GM19324 (cell line): Measurements from ENCODE around the gene RANBP9.

Source experiments
- ATAC-seq: cut with Tn5 transposase; IDR thresholded peaks from one replicate; pipeline ENCODE4 v1.9.1; 2021; ENCODE audit warnings: mild to moderate bottlenecking, moderate library complexity; ENCODE audit not compliant: unreplicated experiment, low FRiP score

The RANBP9 gene

DNA sequence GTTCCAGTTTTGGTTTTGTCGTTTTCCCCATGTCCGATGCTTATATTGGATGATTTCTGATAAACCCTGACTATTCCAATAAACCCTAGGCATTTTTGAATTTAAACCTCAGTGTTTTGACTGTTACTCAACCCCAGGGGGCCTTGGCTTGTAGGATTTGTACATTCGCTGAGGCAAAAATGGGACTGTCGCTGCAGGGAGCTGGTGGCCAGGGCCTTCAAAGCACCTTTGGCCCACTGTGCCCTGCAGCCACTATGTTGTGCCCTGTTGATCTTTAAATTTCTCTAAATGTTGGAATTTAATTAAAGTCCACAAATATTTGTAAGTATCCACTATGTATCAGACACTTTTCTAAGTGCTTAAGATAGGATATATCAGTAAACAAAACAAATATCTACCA is 106.0 kb downstream of the RANBP9 start:
- no peak for ATAC-seq

DNA sequence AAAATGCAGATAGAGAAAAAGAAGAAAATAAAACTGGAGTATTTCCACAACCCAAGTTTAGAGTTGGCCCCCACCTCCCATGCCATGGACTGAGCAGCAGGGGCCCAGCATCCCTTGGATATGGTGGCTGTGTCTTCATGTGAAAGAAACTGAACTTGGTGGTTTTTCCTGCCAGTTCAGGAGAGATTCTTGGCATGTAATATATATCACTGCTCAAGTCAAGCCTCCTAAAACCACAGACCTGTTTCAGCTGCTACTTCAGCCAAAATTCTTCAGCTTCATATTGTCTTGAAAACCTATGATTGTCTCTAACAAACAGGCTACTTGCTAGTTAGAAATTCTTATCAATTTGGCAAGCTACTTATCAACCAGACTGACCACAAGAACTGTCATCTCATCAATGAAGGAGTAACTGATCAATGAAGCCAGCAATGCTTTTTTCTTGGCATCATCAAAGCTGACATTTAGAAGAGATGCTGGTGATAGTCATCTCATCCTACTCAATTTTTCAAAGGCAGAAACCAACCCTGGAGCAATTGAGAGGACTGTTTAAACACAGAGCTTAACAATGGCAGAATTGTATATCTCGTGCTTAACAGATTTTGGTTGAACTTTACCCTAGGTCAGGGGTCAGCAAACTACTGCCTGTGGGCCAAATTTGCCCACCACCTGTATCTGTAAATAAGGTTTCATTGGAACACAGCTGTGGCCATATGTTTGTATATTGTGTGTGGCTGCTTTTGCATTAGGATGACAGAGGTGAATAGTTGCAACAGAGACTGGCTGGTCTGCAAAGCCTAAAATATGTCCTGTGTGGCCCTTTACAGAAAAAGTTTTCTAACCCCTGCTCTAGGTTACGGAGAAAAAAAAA is 106.9 kb downstream of the RANBP9 start:
- ATAC-seq = no peak

DNA sequence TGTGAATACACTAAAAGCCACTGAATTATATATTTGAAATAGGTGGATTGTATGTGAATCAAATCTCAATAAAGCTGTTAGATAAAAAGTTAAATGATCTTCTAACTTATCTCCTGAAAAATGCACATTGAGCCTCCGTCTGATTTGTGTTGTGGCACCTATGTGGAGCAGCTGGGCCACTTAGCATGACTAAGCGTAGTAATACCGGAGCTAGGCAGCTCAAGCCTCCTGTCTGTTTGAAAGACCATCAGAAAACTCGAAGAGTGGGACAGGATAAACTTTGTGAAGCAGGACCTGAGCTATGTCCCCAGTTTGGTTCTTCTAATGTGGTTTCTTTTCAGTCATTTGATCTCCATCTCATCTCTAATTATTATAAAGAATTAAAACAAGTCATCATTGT is 107.5 kb downstream of the RANBP9 start:
- ATAC-seq = no peak

DNA sequence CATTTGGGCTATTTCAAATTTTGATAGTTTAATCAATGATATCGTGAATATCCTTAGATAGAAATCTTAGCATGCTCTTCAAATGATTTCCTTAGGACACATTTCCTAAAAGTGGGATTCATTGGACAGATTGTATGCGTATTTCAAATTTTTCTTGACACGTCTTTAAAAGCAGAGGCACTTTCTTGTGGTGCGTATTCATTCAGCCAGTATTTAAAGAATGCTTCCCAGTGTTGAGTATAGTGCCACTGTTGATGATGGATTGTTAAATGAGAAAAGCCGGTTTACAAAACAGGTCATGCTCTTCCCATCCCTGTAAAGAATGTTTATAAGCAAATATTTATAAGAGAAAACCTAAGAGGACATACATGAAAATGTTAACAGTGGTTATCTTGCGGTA is 111.6 kb downstream of the RANBP9 start:
- no peak for ATAC-seq

DNA sequence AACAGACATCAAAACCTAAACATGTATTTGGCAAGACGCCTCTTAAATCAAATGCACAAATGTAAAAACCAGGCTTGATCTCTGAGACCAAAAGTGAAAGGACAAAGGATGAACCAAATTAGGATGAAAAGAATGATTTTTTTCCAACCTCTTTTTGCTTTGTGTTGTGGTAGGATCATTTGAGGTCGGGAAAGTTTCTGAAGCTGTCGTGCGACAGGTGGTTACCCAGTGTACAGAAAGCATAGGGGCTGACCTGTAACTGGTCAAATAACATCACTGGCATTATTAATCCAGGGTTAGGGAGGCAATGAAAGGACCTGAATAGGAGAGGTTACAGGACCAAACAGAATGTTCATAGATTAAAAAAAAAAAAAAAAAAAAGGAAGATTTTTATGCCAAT is 114.6 kb downstream of the RANBP9 start:
- no peak for ATAC-seq

DNA sequence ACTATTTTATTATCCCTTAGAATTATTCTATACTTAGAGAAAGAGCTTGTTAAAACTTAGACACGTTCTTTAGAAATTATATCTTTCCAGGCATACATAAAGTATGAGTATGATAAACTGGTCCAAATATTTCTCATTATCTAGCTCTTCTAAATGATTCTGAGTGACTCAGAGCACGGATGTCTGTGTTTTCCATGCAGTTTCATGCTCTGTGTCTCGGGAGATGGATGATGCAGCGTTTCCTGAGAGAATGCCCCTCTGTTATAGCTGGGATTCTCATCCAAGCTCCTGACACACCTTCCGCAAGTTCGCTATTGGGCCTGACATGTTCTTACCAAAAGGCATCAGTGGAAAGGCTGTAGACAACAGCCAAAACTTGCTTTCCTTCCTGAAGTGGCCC is 117.9 kb downstream of the RANBP9 start:
- ATAC-seq = no peak

DNA sequence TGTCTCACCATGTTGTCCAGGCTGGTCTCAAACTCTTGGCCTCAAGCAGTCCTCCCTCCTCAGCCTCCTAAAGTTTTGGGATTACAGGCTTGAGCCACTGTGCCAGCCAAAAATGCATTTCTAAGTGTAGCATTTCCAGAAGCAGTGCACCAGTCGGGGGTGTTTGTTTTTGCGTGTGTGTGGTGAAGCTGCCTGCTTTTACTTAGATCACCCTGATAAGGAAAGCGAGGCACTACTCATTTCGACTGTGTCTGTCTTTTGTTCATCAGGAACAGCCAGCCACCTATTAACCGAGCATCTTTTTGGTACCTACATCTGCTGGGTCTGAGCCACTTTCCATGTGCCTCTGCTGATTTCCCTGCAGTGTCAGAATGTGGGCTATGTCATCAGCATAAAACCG is 118.5 kb downstream of the RANBP9 start:
- ATAC-seq = no peak

DNA sequence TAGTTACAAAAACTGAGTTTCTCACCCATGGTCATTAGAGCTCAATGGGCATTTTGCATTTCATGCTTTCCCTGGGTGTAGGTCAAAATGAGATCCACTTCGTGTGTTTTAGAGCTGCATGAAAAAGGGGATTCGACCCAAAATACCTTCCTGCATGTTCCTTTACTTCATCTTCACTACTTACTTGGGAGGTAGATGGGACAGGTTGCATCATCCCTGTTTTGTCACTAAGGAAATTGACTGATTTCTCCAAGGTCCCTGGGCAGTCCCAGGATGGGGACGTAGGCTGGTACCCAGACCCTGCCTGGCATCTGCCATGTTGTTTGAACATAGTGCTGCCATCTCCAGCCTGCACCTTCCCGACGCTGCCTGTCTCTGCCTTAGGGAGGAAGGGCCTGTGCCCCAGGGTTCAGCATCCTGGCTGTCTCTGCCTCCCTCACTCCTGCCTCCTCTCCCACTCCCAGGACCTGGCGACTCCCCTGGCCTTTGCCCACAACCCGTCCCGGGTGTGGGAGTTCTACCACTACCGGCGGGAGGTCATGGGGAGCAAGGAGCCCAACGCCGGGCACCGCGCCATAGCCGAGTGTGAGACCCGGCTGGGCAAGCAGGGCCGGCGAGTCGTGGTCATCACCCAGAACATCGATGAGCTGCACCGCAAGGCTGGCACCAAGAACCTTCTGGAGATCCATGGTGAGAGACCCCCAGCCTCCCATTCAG is 120.3 kb downstream of the RANBP9 start:
- no peak for ATAC-seq

DNA sequence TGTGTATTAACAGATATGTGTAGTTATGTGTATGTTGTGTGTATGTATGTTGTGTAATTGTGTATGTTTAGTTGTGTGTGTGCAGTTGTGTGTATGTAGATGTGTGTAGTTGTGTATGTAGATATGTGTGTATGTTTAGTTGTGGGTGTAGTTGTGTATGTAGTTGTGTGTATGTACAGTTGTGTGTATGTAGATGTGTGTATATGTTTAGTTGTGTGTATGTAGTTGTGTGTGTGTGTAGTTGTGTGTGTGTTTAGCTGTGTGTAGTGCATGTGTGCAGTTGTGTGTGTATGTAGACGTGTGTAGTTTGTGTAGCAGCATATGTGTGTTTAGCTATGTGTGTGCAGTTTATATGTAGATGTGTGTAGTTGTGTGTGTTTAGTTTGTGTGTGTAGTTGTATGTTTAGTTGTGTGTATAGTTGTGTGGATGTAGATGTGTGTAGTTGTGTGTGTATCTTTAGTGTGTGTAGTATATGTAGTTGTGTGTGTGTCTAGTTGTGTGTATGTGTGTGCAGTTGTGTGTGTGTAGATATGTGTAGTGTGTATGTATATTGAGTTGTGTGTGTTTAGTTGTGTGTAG is 121.0 kb downstream of the RANBP9 start:
- ATAC-seq = no peak

DNA sequence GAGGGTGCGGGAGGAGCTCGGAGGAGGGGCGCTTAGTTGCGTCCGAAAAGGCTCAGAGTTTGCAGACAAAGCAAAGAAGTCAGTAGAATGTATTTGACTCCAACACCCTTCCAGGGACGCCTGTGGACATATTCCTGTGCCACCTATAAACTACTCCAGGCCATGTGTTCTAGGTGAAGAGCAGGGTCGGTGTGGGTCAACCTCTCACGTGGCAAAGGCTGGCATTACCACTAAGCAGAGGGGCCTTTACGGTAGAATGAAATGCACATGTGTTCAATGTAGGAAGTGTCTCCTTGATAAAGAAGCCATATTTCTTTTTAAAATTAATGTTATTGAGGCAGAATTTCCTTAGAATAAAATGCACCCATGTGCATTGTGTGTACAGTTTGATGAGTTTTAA is 121.8 kb downstream of the RANBP9 start:
- no peak for ATAC-seq

DNA sequence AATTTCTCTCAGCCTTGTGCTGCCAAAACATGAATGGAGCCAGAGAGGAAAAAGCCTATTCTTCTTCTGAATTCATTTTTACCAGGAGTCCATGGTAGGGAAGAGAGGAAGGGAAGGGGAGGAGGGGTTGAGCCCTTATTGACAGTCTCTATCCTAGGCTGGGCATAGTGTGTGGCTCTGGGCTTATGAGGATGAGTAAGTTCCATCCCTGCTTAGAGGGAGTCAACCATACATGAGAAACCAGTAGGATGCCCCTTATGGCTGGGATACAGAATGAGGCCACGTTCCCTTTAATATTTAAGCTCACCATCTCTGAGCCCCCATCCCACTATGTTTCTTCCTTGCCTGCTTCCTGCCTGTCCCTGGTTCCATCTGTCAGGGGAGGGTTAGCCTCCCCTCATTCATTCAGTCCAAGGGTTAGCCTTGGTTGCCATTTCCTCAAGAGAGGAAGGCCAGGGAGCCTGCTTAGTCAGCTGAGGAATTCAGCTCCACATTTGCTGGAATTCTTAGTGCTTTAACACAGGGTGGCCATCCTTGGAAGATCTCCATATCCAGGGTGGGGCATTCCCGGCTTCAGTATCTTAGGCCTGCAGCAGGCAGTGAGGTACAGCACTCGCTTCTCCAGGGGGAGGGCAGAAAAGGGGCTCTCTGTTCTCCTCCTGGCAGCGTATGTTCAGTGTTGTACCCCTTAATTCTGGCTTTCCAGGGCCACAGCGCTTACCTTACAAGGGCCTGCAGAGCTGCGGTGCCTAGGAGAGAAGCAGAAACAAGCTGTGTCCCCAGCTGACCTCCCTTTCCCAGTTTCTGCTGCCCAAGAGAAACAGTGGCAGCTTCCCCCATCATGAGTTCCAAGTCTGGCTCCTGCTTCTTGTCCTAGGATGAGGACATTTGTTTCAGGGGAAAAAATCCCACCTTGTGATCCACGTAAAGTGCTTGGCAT is 124.8 kb downstream of the RANBP9 start:
- ATAC-seq = no peak

DNA sequence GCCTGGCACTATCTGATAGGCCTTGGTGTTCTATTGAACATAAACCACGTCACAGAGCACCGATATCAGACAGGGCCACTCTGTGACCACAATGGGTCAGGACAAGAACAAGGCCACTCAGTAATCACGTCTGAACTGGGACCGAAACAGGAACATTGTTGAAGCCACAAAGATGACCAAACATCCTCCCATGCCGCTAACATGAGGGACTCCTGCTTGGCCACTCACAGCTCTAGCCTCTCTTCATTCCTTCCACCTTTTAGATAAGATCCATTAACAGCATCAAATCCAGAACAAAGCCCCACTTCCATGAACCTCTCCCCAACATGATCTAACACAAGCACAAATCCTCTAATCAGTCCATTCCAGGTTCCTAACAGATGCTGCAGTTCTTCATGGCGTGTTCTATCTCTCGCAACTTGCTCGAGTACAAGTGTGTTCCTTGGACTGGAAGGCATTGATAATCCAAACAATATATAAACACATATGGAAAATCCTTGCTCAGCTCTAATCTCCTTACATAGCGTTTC is 129.9 kb downstream of the RANBP9 start:
- ATAC-seq = no peak

DNA sequence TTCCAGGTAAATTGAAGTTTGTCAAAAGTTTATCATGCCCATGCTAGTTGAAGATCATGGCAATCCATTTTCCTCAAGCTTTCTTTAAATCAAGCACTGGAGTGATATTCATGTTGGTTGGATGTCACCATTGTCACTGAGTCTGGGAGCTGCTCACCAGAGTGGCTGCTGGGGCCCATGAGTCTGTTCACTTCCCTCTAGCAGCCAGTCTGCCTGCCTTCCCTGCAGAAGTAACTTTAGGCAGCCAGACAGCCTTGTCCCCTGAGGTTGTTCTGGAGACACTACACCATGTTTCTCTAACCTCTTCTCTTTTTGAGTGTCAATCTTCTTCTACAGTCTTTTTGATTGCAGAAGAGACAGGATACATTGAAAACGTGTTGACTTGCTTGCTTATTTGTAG is 131.7 kb downstream of the RANBP9 start:
- ATAC-seq = no peak

DNA sequence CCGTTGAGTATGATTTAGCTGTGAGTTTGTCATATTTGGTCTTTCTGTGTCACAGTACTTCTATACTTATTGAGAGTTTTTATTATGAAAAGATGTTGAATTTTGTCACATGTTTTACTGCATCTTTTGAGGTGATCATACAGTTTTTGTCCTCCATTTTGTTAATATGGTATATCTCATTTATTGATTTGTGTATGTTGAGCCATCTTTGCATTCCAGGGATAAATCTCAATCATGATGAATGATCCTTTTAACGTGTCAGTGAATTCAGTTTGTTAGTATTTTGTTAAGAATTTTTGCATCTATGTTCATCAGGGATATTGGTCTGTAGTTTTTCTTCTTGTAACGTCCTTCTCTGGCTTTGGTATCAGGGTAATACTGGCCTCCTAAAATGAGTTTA is 133.7 kb downstream of the RANBP9 start:
- no peak for ATAC-seq

DNA sequence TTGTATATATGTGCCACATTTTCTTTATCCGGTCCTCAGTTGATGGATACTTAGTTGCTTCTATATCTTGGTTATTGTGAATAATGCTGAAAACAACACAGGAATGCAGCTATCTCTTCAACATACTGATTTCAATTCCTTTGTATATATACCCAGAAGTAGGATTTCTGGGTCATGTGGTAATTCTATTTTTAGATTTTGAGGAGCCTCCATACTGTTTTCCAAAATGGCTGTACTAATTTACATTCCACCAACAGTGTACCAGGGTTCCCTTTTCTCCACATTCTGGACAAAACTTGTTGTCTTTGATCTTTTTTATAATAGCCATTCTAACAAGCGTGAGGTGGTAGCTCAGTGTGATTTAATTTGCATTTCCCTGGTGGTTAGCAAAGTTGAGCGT is 135.6 kb downstream of the RANBP9 start:
- no peak for ATAC-seq

DNA sequence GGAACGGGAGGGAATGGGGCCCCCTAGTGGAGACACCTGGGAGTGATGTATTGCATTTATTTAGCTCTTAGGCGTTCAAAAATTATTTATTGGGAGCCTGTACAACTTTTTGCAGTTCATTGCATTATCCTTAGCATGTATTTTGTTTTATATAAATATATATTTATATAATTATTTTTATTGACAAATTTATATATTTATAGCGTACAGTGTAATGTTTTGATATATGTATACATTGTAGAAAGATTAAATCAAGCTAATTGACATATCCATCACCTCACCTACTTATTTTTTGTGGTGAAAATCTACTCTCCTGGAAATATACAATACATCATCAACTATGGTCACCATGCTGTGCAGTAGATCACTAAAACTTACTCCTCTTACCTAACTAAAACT is 136.3 kb downstream of the RANBP9 start:
- no peak for ATAC-seq

DNA sequence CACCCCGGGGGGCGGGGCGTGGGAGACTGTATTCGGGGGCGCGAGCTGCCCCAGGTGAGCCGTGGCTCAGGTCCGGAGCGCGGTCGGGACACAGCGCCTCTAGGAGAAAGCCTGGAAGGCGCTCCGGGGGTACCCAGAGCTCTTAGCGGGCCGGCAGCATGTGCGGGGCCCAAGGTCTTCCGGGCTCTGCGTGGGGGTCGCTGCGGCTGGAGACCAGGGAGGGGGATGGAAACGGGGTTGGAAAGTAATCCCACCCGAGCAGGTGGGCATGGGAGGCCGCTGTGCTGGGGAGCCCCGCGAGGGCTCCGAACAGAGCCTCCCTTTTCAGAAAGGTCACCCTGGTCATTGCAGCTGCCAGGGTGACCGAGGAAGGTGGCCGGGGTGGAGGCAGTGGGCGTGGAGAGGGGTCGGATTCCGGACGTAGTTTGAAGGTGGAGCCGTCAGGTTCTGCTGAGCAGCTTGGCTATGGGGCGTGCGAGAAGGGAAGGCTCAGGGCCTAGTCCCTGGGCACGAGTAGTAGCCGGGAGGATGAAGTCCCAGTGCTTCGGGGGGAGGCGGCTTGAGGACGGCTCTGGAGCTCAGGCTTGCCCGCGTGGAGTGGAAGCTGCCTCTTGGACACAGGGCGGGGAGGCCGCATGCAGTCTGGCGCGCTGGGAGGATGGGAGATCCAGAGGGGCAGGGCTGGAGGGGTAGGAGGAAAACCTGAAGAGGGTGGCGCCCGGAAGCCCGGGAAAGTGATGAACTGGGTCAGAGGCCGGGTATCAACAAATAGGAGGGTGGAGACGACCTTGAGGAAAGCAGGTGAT is 136.9 kb downstream of the RANBP9 start, which contains the start of gene SIRT5:
SIRT5 (plus strand) TSS at position 31 of the 806 bp plus-strand sequence. CDS start 9,510 bp downstream, outside the sequence.
- peak; percentile 74 for ATAC-seq

DNA sequence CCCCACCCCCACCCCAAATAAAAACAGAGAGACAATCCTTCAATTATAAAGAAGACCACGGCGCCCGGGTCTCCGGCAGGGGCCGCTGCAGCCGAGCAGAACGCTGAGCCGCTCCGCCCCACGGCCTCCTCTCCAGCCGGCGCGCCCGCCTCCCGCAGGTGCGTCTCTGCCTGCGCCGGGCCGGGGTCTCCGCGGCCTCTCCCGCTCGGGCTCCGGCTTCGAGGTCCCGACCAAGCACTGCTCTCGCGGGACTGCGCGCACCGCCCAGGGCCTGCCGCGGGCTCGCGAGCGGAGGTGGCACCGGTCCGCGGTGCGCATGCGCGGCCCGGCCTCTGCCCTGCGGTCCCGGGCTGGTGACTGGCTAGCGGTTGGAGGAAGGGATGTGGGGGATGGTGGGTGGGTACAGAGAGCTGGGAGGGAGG is 137.5 kb downstream of the RANBP9 start:
- ATAC-seq = peak; percentile 89

DNA sequence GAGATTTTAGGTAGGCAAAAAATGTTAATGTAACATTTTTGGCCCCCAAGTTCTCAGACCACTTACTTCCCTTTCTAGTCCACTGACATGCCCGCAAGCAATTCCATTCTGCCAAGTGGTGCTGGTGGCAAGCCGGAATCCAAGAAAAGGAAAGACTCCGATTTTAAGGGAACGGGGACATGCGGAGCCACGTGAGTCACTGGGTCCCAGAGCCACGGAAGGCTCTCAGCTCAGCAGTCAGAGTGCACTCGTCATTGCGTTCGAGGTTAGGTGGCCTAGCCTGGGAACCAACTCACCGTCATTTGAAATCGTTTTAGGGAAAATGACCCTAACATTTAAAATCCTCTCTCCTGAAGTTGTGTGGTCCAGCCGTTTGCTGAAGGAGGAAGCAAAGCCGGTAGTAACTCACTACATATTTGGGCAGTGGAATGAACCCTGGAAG is 137.9 kb downstream of the RANBP9 start:
- no peak for ATAC-seq
